Stimulated activated CD8-positive, alpha-beta memory T cell treated with anti-CD3 and anti-CD28 coated beads, Interleukin-15, amount 100 ng/mL, for 48 hours (primary cell): ENCODE measurements around the gene AGPS.

ENCODE experiments used
- DNase-seq, 2 donors: peaks; one replicate each; pipeline ENCODE4 v3.0.0-alpha.2; 2020; ENCODE audit warnings: low read depth in 2 of 2

AGPS gene

DNA sequence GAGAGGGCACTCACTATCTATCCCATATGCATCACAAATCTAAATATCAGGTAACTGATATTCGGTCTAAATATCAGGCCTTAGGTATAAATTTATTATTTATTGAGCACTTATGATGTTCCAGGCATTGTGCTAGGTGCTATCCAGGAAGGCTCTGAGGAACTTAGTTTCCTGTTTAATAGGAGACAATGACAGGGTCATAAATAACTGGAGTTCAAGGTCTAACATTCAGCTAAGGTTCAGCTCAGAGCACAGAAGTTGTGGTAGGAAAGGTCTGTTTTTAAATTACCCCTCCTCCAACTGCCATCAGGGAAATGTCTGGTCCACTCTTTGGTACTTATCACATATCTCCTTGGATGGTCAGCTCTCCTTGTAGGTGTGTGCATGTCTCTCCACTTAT, 193.6 kb downstream of the AGPS start:
- DNase-seq, result no peak

DNA sequence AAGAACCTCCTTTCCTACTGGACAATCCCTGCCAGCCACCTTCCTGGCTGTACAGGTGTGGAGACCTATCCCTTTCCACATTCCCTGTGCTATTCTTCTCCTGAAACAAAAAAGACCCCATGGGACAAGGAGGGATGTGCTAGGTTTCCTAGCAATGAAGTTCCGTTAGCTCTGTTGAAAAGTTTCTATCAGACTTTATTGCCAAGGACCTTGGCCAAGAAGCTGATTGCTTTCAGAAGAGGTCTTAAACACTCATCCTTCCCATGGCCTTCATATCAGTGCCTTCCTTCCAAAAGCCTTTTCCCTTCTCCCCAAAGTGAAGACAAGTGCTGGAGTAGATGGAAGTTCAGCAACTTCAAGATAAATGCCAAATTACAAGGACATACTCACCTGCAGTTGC, 194.8 kb downstream of the AGPS start:
- DNase-seq, result no peak

DNA sequence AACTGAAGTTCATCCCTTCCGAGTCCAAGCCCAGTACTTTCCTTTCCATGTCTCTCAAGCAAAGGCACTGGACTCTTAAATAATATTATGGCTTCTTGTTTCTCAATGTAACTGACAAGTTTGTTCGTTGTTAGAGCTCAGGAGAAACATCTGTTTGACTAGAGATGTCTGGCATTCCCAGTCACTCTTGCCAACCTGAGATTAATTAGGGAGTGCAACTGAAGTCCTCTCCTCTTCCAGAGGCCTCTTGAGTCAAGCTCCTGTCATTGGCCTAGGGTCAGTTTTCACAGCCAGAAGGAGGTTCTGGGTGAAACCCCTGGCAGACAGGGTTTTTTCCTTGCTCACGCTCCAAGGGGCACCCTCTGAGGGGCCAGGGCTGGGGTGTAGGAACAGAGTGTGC, 196.1 kb downstream of the AGPS start:
- no peak for DNase-seq

DNA sequence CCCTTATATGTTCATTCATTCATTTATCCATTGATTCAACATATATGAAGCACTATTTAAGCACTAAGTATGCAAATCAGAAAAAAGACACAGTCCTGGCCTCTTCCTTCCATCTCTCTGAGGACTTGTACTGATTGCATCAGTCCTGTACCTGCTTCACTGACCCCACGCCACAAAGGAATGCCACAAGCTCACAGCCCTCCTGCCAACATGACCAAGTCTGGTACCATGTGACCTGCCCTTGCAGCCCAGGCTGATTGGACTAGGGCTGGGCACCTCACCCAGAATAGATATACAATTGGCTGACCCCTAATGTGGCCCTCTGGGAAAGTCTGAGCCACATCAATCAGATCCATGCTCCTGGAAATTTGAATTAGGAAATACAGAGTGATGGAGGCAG, 196.6 kb downstream of the AGPS start:
- DNase-seq, result no peak

DNA sequence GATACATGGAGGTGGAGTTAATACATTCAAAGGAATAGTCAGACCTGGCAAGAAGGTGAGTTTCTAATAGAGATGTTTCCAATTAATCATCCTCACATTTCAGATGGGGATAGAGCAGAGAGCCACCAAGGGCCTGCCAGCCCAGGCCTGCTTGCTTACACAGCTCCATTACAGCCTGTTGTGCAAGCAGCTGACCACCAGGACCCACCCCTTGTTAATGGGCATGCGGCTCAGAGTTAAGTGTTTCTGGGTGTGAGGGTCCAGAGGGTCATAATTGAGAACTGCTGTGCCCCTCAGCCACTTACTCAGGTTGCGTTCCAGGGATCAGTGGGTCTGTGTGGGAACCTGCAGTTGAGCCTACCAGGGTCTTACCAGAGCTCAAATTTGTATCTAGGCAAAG, 199.8 kb downstream of the AGPS start:
- DNase-seq, result no peak

DNA sequence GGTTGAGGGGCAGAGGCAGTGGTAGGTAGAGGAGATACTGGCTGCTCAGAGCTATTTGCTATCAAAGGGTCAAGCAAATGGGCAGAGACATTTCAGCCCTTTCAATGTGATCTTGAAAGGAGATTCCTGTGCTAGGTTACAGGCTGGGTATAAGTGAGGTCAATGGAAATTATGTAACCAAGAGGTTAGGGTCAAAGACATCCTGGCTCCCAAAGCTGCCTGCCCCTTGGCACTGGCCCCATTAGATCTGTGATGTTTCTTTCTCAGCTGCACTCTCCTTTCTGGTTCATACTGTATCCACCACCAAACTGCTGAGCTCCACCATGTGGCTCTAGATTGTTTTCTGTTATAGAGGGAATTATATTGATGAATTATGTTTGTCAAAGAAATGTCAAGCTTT, 200.4 kb downstream of the AGPS start:
- DNase-seq, result no peak

DNA sequence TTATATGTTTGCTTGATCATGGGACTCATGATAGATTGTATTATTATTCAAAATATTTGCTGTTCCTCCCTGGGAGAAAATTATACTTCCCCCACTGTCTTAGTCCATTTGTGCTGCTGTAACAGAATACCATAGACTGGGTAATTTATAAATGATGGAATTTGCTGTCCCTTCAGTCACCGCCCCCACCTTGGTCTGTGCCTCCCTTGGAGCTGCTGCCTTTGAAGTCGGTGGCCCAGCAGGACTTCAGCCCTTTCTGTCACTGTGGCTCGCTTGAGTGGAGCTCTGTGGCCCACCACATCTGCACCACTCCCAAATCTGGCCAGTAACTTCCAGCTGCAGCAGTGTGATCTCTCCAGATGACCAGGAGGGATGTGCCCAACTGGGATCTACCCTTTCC, 200.8 kb downstream of the AGPS start:
- DNase-seq, result no peak
